ENCODE measurements around the gene NPRL2.
A peak's percentile ranks its signal among the peaks of the same experiment; 100 is the strongest.

NPRL2 gene

GRCh38 chr3:50350527-50351322 lies at the start of gene NPRL2, which contains the start of gene CYB561D2:
TSS of gene NPRL2 (minus strand) at chr3:50350775. CDS start at chr3:50350652, 123 bp downstream.
TSS of gene CYB561D2 (plus strand) at chr3:50350862. CDS start at chr3:50351434, 572 bp downstream.
- peak; percentile 98 for FAIRE-seq

DNA sequence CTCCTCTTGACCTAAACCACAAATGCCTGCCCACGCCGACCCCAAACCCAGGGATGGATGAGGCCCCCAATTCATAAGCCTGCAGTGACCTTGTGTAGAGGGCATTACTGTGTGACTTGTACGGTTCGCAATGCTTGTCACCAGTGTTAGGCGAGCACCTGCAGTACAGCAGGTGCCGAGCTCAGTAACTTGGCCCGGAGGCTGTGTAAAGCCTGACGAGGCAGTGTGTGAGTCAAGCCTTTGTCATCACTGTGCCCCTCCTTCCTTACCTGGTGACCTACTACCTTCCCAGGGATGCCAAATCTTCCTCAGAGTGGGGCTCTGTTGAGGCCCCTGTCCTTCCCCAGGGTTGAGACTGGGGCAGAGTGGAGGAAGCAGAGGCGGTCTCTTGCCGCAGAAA lies 45.9 kb upstream of the NPRL2 start:
- DNase-seq (ENCODE audit: extremely low spot score, insufficient read length, low read depth) = no peak
- FAIRE-seq = no peak

More at GRCh38 chr3:50350527-50351322, at the start of gene NPRL2, which contains the start of gene CYB561D2:
- DNase-seq (ENCODE audit: extremely low spot score, insufficient read length, low read depth) = peak; percentile 96

- DNase-seq (ENCODE audit: extremely low spot score, insufficient read length, low read depth) (no peak), FAIRE-seq (no peak)
Observed at GRCh38 chr3:50395070-50395860, 44.7 kb upstream of the NPRL2 start.

- no peak for DNase-seq (ENCODE audit: extremely low spot score, insufficient read length, low read depth)
- FAIRE-seq = no peak
Observed at GRCh38 chr3:50393061-50393460, 42.5 kb upstream of the NPRL2 start.

DNA sequence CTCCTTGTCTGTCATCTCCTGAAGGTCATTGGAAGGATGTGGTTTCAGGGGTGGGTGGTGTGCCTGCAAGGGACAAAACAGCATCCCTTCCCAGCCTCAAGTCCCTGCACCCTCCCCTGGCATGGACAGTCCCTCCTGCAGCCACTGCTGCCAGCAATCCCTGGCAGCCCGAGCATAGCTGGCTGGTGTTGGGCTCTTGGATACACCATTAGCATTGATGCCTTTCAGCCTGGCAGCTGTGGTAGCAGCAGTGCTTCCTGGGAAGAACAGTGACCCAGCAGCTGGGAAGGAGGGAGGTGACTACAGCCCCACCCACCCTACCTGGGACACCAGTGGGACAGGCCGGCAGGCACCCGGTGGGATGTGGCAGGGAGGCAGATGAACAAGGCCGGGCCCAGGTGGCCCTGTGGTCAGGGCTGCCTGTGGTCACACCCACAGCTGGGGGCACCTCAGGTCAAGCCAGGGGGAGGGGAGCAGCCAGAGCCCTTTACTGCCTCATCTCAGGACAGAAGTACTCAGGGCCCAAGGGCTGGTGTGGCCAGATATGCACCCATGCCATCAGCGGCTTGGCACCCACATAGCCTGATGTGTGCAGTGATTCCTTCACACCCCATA lies 41.6 kb upstream of the NPRL2 start:
- no peak for DNase-seq (ENCODE audit: extremely low spot score, insufficient read length, low read depth)
- FAIRE-seq = no peak

DNA sequence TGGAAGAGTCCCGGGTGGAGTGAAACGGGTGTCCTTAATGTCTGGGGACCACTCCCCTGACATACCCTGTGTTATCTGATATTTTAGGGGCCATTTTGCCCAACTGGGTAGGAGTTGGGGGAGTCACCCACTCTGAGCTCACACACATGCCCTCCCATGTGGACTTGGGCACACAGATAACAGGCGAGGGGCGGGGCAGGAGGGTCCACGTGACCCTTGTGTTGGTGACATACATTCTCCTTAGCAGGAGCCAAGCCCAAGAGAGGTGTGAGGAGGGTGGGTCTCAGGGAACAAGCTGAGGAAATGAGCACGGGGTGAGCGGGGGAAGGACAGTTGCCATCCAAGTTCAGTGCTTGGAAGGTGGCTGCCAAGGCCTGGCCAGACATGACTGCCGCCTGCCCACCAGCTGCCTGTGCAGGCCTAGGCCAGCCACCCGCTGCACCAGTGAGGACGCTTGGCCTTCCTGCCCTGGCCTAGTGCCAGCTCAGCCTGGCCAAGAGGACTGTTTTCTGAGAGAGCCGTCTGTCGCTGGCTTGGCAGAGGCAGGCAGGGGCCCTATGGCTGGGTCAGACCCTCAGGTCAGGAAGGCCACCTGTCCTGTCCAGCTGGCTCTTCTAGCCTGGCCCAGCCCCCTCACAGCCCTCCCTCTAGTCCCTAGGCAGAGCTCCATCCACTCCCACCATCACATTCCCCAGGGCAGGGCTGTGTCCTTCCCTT lies 40.1 kb upstream of the NPRL2 start:
- FAIRE-seq (no peak), DNase-seq (ENCODE audit: extremely low spot score, insufficient read length, low read depth) (no peak)

- DNase-seq (ENCODE audit: extremely low spot score, insufficient read length, low read depth) (no peak), FAIRE-seq (no peak)
Observed at GRCh38 chr3:50389414-50389767, 38.8 kb upstream of the NPRL2 start.

DNA sequence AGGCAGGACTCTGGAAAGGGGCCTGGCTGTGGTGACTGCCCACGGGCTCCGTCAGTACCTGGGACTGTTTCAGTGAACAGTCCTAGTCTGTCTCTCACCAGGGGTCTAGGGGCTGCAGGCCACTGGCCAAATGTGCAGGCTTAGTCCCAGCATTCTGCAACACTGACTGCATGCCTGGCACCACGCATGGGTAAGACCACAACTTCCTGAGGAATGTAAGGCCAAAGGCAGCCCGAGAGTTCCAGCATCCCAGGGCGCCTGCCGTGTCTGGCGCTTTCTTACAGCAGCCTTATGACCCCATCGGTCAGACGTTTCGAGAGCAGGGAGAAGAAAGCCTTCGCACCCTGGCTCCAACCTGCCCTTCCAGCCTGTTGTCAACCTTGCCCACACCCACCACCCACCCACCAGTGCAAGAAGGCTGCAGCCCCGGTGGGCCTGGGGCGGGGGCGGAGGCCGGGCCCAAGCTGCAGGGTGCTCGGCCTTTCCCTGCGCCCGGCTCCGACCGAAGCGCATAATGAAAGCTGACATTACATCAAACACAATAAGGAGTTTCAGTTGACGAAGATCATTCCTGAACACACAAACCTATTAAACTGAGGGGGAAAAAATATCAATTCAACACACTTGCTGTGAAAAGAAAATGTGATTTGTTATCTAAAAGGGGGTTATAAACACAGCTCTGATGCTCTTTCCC lies 38.3 kb upstream of the NPRL2 start:
- DNase-seq (ENCODE audit: extremely low spot score, insufficient read length, low read depth) (no peak), FAIRE-seq (no peak)

DNA sequence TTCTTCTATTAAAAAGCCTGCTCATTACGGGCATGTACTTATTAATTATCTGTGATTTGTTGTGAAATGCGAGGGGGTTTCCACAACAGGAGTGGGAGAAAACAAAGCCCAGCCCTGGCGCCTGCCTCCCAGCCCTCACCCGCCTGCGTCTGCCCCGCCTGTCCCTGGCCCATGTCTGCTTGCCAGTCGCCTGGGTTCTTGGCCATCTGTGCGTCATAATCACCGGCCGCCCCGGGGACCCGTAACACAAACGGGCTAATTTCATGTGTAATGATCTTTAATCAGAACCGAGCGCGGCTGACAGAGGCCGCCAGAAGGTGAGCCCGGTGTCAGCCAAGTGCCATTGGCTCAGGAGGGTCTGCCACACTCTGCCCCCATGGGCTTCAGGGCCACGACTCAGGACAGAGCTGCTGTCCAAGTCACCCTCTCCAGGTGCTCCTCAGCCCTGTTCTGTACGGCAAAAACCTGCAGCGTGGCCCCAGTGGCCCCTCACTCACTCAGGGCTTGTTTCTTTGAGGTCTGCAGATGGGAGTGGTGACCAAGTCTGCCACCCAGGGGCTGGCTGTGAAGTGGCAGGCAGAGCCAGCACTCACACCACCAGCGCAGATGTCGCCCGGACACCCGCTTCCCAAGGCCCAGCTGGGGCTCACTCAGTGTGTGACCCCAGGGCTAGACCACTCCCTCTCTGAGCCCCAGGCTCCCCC lies 37.6 kb upstream of the NPRL2 start:
- FAIRE-seq (no peak), DNase-seq (ENCODE audit: extremely low spot score, insufficient read length, low read depth) (no peak)

GRCh38 chr3:50385754-50386153 lies 35.2 kb upstream of the NPRL2 start:
- FAIRE-seq (no peak), DNase-seq (ENCODE audit: extremely low spot score, insufficient read length, low read depth) (no peak)

GRCh38 chr3:50383750-50384149 lies 33.2 kb upstream of the NPRL2 start:
- FAIRE-seq (no peak), DNase-seq (ENCODE audit: extremely low spot score, insufficient read length, low read depth) (no peak)

- FAIRE-seq (no peak), DNase-seq (ENCODE audit: extremely low spot score, insufficient read length, low read depth) (no peak)
Observed at GRCh38 chr3:50382722-50383121, 32.1 kb upstream of the NPRL2 start.

DNA sequence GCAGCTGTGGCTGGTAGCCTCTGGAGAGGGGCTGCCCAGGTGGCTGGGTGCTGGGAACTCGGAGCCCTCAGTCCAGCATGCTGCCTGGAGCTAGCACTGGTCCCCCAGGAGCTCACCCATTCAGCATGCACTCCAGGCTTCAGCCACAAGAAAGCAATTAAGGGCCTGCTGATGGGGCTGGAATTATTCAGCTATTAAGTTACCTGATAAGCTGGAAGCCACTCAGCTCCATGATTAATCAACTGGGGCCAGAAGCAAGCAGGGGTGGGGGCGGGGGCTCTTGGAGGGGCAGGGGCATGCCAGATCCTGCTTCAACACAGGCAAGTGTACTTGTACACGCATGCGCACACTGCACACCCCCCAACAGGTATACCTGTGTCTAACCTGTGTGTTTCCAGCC lies 30.8 kb upstream of the NPRL2 start:
- FAIRE-seq (no peak), DNase-seq (ENCODE audit: extremely low spot score, insufficient read length, low read depth) (no peak)

DNA sequence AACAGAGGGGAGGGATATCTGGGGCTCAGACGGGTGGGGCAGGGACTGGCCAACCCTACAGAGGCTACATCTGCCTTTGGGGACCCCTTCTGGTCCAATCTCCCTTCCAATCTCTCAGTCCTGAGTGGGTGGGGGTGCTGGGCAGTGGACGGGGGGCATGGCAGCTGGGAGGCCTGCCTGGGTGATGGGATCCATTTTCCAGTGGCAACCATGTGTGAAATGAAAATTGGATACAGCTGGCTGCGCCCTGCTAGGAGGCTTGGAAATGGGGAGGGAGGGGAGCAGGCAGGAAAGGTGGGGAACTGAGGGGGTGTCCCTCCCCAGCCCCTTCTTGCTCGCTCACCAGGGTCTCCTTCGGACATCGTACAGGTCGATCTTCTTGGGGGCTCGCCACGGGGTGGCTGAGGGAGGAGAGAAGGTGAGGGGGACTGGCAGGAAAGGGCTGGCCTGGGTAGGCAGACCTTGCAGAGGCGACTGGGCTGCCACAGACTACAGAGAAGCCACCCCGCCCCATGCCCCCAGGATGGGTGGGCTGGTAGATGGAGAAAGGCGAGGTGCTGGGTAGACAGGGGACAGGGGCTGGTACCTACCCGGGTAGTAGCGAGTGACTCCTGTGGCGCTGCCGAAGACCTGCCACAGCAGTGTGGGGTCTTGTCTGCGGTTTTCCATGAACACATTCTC lies 30.0 kb upstream of the NPRL2 start:
- no peak for FAIRE-seq
- no peak for DNase-seq (ENCODE audit: extremely low spot score, insufficient read length, low read depth)

DNA sequence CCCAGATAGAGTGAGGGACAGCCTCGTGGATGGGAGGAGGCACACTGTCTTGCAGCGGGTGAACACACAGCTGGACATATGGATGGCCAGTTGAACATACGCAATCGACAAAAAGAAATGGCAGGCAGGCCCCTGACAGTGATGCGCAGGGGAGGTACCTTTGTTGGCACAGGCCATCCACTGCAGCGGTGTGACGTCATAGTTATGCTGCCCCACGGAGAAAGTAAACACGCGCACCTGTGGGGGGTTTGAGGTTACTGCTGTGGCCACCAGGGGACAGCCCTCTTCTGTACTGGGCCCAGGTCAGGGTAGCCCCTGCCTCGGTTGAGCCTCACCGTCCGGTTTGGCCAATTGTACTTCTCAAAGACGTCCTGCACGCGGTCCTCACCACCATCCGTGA lies 28.2 kb upstream of the NPRL2 start:
- DNase-seq (ENCODE audit: extremely low spot score, insufficient read length, low read depth) = no peak
- no peak for FAIRE-seq

DNA sequence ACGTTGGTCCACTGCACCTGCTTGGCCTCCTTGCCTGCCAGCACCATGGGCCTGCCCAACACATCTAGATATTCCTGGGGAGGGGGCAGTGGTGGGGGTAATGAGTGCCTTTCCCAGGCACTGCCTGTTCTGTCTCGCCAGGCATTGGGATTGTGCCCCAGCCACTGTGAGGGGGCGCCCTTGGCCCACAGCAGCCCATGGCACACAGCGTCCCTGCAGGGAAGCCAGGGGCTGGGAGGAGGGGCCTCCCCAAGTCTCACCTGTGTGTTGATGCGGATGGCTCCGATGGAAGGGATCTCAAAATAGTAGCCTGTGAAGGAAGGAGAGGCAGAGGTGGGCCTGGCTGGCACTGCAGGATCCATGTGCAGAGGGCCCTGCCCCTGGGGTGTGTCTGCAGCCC lies 27.4 kb upstream of the NPRL2 start:
- FAIRE-seq = no peak

GRCh38 chr3:50375258-50375931 lies 24.8 kb upstream of the NPRL2 start:
- no peak for FAIRE-seq
- no peak for DNase-seq (ENCODE audit: extremely low spot score, insufficient read length, low read depth)

More for the DNA sequence above, 27.4 kb upstream of the NPRL2 start:
- no peak for DNase-seq (ENCODE audit: extremely low spot score, insufficient read length, low read depth)
